ENCODE measurements around the gene SEPTIN6.

SEPTIN6 gene

GRCh38 chrX:119693040-119693995 lies at the start of gene SEPTIN6:
Gene SEPTIN6, minus strand, starts transcription at chrX:119693168. Its CDS starts 63 bp downstream, at chrX:119693105.
- DNase-seq (ENCODE audit: low read depth), result no peak

GRCh38 chrX:119738742-119739141 lies 45.8 kb upstream of the SEPTIN6 start:
- no peak for DNase-seq (ENCODE audit: low read depth)

GRCh38 chrX:119736206-119736764 lies 43.3 kb upstream of the SEPTIN6 start:
- DNase-seq (ENCODE audit: low read depth), result no peak

GRCh38 chrX:119735467-119735866 lies 42.5 kb upstream of the SEPTIN6 start:
- DNase-seq (ENCODE audit: low read depth), result no peak

GRCh38 chrX:119734897-119735339 lies 42.0 kb upstream of the SEPTIN6 start:
- no peak for DNase-seq (ENCODE audit: low read depth)

- DNase-seq (ENCODE audit: low read depth), result no peak
Observed at GRCh38 chrX:119729408-119730201, 36.6 kb upstream of the SEPTIN6 start.

GRCh38 chrX:119728487-119728886 lies 35.5 kb upstream of the SEPTIN6 start:
- DNase-seq (ENCODE audit: low read depth), result no peak

GRCh38 chrX:119726900-119727555 lies 34.1 kb upstream of the SEPTIN6 start:
- no peak for DNase-seq (ENCODE audit: low read depth)

GRCh38 chrX:119721926-119722325 lies 29.0 kb upstream of the SEPTIN6 start:
- DNase-seq (ENCODE audit: low read depth), result no peak

GRCh38 chrX:119721487-119721886 lies 28.5 kb upstream of the SEPTIN6 start:
- no peak for DNase-seq (ENCODE audit: low read depth)

GRCh38 chrX:119709630-119710029 lies 16.7 kb upstream of the SEPTIN6 start:
- no peak for DNase-seq (ENCODE audit: low read depth)

- no peak for DNase-seq (ENCODE audit: low read depth)
Observed at GRCh38 chrX:119708936-119709335, 16.0 kb upstream of the SEPTIN6 start.

- no peak for DNase-seq (ENCODE audit: low read depth)
Observed at GRCh38 chrX:119706616-119707015, 13.6 kb upstream of the SEPTIN6 start.

- DNase-seq (ENCODE audit: low read depth), result no peak
Observed at GRCh38 chrX:119698845-119699244, 5.9 kb upstream of the SEPTIN6 start.

GRCh38 chrX:119696251-119696890 lies 3.4 kb upstream of the SEPTIN6 start:
- no peak for DNase-seq (ENCODE audit: low read depth)

- no peak for DNase-seq (ENCODE audit: low read depth)
Observed at GRCh38 chrX:119695535-119696050, 2.6 kb upstream of the SEPTIN6 start.

GRCh38 chrX:119694601-119695534 lies 1.9 kb upstream of the SEPTIN6 start:
- DNase-seq (ENCODE audit: low read depth), result no peak

- DNase-seq (ENCODE audit: low read depth), result no peak
Observed at GRCh38 chrX:119693996-119694451, 1.1 kb upstream of the SEPTIN6 start.

GRCh38 chrX:119692191-119693039 lies 553 bp downstream of the SEPTIN6 start:
- no peak for DNase-seq (ENCODE audit: low read depth)
